Stomach (tissue), 4 donors: Measurements from ENCODE around the gene LYSMD4.

Experiments used
- CTCF ChIP-seq, 7 experiments: fragments of 450-650 bp in 4 of 7; fragments of 200-600 bp in 3 of 7; sonication (generic) in 3 of 7; IDR thresholded peaks; one replicate each; pipeline ENCODE4 v1.5.1; 2016 to 2019; ENCODE audit warnings: antibody characterized with exemption in 7 of 7, control low read depth in 2 of 7, mild to moderate bottlenecking in 1 of 7
- EP300 ChIP-seq: sonication (generic); formaldehyde crosslinking; IDR thresholded peaks from one replicate; pipeline ENCODE4 v1.6.1; 2017; ENCODE audit warnings: antibody characterized with exemption
- POLR2A ChIP-seq, 4 donors: fragments of 450-650 bp; IDR thresholded peaks; one replicate each; pipeline ENCODE4 v1.6.1; 2016; ENCODE audit warnings: antibody characterized with exemption in 4 of 4, control low read depth in 2 of 4, mild to moderate bottlenecking in 1 of 4, moderate library complexity in 1 of 4
- POLR2AphosphoS5 ChIP-seq, 3 donors: sonication (generic); formaldehyde crosslinking; IDR thresholded peaks; one replicate each; pipeline ENCODE4 v1.6.1; 2016; ENCODE audit warnings: antibody characterized with exemption in 3 of 3

GRCh38 chr15:99726333-99726732 lies 6.9 kb downstream of the LYSMD4 start:
- TF ChIP-seq CTCF (IDR thresholded peaks at IDR 0.05) (no peak), POLR2AphosphoS5 (IDR thresholded peaks at IDR 0.05) (no peak), POLR2A (IDR thresholded peaks at IDR 0.05) (no peak), EP300 (no peak)
